Thyroid gland (tissue), 4 donors: ENCODE measurements around the gene IPO9. TPM values are rescaled to one million over a fixed set of nuclear protein-coding genes. Genes with fewer than 3 reads are reported as not detected.

Experiments
- DNase-seq, 2 donors: peaks; one replicate each; pipeline ENCODE4 v3.0.0-alpha.2; 2019
- H3K27ac ChIP-seq, 3 donors: fragments of 200-600 bp; sonication (generic); 1 replicate in 2 of 3; 2 replicates in 1 of 3; pipeline ENCODE4 v1.5.1; 2016 to 2019; ENCODE audit warnings: mild to moderate bottlenecking in 1 of 3, moderate library complexity in 1 of 3
- H3K27me3 ChIP-seq: fragments of 200-600 bp; sonication (generic); one replicate; pipeline ENCODE4 v1.5.1; 2019
- H3K36me3 ChIP-seq, 2 donors: fragments of 200-600 bp; sonication (generic); one replicate each; pipeline ENCODE4 v1.5.1; 2016 to 2019
- H3K4me1 ChIP-seq, 2 donors: fragments of 200-600 bp; sonication (generic); one replicate each; pipeline ENCODE4 v1.5.1; 2017 to 2019
- H3K4me3 ChIP-seq, 3 donors: fragments of 200-600 bp; sonication (generic); replicated peaks in 1 of 3; 1 replicate in 2 of 3; 2 replicates in 1 of 3; pipeline ENCODE4 v1.5.1; 2016; ENCODE audit warnings: mild to moderate bottlenecking in 1 of 3
- H3K9me3 ChIP-seq: fragments of 200-600 bp; sonication (generic); one replicate; pipeline ENCODE4 v1.5.1; 2017
- POLR2A ChIP-seq, 2 donors: fragments of 450-650 bp; IDR thresholded peaks; one replicate each; pipeline ENCODE4 v1.6.1; 2017; ENCODE audit warnings: antibody characterized with exemption in 2 of 2, mild to moderate bottlenecking in 2 of 2, moderate library complexity in 1 of 2
- WGBS, 2 donors: methylation state at CpG; one replicate each; pipeline ENCODE4 v1.1.5; 2017; 5-methylcytosine and 5-hydroxymethylcytosine counted together
- intact Hi-C: fragments of 100-400 bp; cut with DNase I; formaldehyde crosslinking; loops from one replicate; pipeline ENCODE4 v1.15.1; 2023
- total RNA-seq, 4 donors: library from RNA; depleted of rRNA; stranded (reverse); fragments of >200 nt; gene quantifications; one replicate each; pipeline ENCODE4 v1.2.3, GENCODE V29; 2016
- TF ChIP-seq, protein P1 (sequence below), 6 experiments: fragments of 200-600 bp in 3 of 6; fragments of 450-650 bp in 3 of 6; sonication (generic) in 3 of 6; IDR thresholded peaks; one replicate each; pipeline ENCODE4 v1.5.1; 2016 to 2019; ENCODE audit warnings: antibody characterized with exemption in 6 of 6, mild to moderate bottlenecking in 2 of 6, inconsistent platforms in 1 of 6, moderate library complexity in 1 of 6

Gene IPO9
- total RNA-seq, 4 donors from 2014 or later, result 28.4 to 42.1 (median 36.7) TPM

DNA sequence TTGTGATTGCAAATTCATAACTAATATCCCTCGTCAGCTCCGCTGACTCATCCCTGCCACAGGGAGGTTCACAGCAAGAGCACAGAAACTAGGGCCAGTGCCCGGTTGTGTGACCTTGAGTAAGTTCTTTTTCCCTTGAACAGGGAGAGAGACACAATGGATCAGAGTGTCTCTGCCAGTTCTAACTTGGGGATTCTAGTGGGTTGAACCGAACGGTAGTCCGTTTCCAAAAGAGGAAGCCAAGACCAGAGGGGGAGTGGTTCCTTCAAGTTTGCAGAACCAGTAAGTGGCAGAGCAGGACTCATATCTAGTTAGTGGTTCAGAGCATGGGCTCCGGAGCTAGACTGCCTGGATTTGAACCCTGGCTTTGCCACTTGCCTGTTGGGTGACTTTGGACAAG lies 54.8 kb downstream of the IPO9 start:
- no peak overlapping the region for H3K4me3 ChIP-seq
- peaks cover 11 to 38% of the 10 kb centered on the region in 2 donors for H3K4me1 ChIP-seq
- no peak overlapping the region for H3K27ac ChIP-seq
- WGBS, 2 donors, result 68 to 73% methylated on average over 7 of the region's 7 CpGs
- DNase-seq, result no peak
- no peaks in the 10 kb centered on the region for H3K27me3 ChIP-seq
- intact Hi-C loops, result no loop called here
- TF ChIP-seq POLR2A (IDR thresholded peaks at IDR 0.05), result no peak
- TF ChIP-seq, protein P1, sequence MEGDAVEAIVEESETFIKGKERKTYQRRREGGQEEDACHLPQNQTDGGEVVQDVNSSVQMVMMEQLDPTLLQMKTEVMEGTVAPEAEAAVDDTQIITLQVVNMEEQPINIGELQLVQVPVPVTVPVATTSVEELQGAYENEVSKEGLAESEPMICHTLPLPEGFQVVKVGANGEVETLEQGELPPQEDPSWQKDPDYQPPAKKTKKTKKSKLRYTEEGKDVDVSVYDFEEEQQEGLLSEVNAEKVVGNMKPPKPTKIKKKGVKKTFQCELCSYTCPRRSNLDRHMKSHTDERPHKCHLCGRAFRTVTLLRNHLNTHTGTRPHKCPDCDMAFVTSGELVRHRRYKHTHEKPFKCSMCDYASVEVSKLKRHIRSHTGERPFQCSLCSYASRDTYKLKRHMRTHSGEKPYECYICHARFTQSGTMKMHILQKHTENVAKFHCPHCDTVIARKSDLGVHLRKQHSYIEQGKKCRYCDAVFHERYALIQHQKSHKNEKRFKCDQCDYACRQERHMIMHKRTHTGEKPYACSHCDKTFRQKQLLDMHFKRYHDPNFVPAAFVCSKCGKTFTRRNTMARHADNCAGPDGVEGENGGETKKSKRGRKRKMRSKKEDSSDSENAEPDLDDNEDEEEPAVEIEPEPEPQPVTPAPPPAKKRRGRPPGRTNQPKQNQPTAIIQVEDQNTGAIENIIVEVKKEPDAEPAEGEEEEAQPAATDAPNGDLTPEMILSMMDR (IDR thresholded peaks at IDR 0.05), result no peak
- no peaks in the 10 kb centered on the region for H3K36me3 ChIP-seq
- no peaks in the 10 kb centered on the region for H3K9me3 ChIP-seq

DNA sequence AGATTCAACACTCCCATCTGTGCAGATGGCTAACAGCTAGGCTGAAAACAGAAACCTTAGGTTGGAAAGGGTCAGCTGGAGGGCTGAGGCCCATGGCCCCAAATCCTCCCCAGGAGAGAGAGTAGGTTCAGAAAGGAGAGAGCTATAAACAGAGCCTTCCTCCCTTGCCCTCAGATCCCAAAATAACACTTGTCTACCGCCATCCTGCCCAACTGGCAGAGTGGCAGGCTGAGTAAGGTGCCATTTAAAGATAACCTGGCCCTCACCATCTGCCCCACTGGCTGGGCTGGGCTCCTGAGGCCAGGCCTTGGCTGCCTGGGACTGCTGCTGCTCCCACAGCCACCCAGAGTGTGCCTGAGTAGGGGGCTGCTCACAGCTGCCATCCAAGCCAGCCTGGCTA lies 55.5 kb downstream of the IPO9 start:
- Histone ChIP-seq H3K9me3 (no peaks in the 10 kb centered on the region), H3K27ac (no peak overlapping the region), H3K36me3 (no peaks in the 10 kb centered on the region), H3K4me1 (peaks cover 16 to 42% of the 10 kb centered on the region in 2 donors), H3K4me3 (no peak overlapping the region), H3K27me3 (no peaks in the 10 kb centered on the region)
- 43 to 67% methylated on average over 1 of the region's 1 CpG for WGBS, 2 donors
- no peak for DNase-seq
- TF ChIP-seq, protein P1 (IDR thresholded peaks at IDR 0.05), result no peak
- no peak for TF ChIP-seq POLR2A (IDR thresholded peaks at IDR 0.05)
- intact Hi-C loops, result no loop called here

DNA sequence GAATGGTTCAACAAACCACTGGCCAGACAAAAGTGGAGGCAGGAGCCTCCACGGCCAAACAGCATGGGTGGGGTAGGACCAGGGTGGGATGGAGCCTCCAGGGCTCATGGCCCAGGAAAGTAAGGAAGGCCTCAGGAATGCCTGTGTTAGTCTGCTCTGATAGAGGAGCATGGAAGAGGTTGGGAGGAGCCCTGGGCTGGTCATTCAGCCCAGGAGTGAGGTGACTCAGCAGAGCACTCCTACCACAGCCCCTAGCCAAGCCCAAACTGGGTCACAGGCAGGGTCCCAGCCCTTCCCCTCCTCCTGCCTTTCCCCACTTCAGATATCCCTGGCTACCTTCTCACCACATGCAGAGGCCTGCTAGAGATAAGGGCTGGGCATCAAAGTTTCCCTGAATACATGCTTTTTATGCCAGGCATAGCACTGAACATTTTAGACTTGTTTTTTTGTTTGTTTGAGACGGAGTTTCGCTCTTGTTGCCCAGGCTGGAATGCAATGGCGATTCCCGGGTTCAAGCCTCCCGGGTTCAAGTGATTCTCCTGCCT lies 56.6 kb downstream of the IPO9 start:
- TF ChIP-seq, protein P1 (IDR thresholded peaks at IDR 0.05), result no peak
- TF ChIP-seq POLR2A (IDR thresholded peaks at IDR 0.05), result no peak
- intact Hi-C loops, result no loop called here
- 79 to 88% methylated on average over 6 of the region's 6 CpGs for WGBS, 2 donors
- H3K4me1 ChIP-seq, result peaks cover 17 to 46% of the 10 kb centered on the region in 2 donors
- no peak overlapping the region for H3K4me3 ChIP-seq
- peak overlapping the region in 1 of 3 donors; percentile 47 for H3K27ac ChIP-seq
- peak; percentile 57 to 66 for DNase-seq
- H3K27me3 ChIP-seq, result no peaks in the 10 kb centered on the region
- no peaks in the 10 kb centered on the region for H3K36me3 ChIP-seq
- H3K9me3 ChIP-seq, result no peaks in the 10 kb centered on the region

DNA sequence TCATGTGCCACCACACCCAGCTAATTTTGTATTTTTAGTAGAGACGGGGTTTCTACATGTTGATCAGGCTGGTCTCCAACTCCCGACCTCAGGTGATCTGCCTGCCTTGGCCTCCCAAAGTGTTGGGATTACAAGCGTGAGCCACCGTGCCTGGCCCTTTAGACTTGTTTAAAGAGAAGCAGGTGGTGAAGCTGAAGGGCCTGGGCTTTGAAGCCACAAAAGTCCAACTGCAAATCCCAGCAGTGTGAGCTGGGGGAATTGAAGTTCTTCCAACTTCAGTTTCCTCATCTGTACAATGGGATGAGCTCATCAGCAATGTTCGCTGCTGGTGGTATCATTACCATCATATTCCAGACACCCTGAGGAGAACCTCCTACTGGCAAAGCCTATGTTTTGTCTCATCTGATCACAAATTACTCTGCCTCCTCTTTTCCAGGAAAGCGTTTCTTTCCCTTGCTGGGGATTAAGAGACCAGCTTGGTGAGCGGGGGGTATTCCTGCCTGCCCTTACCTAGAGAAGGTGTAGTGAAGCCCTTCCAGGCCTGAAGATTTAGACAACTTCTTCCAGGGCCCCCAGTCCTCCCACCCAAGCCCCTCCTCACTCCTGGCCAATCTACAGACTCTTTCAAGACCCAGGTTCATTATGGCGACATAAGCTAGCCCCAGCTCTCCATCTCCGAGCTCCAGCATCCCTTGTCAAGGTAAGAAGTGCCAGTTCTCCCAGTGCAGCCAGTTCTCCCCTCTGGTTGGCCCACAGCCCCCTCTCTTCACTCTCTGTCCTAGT lies 57.3 kb downstream of the IPO9 start:
- Histone ChIP-seq H3K9me3 (no peaks in the 10 kb centered on the region), H3K36me3 (no peaks in the 10 kb centered on the region), H3K4me3 (no peak overlapping the region), H3K27ac (peak overlapping the region in 1 of 3 donors; percentile 47), H3K4me1 (peaks cover 17 to 46% of the 10 kb centered on the region in 2 donors), H3K27me3 (no peaks in the 10 kb centered on the region)
- intact Hi-C loops, result no loop called here
- WGBS, 2 donors, result 88 to 92% methylated on average over 9 of the region's 9 CpGs
- TF ChIP-seq POLR2A (IDR thresholded peaks at IDR 0.05), result no peak
- TF ChIP-seq, protein P1 (IDR thresholded peaks at IDR 0.05), result no peak
- DNase-seq, result no peak
